ENCODE results near the gene ZNF736. TPM values are rescaled to one million over a fixed set of nuclear protein-coding genes. Genes with fewer than 3 reads are reported as not detected.

The ZNF736 gene
- total RNA-seq, 3 donors from 2014 or later, result 16.3 to 32.5 (median 28.5) TPM

GRCh38 chr7:64371116-64371515, 57.4 kb downstream of the ZNF736 start:
- intact Hi-C loops (cut with DNase I; ENCODE audit: low total_unique reads), result no loop called here
- Histone ChIP-seq H3K36me3 (no peaks in the 10 kb centered on the region), H3K27me3 (no peaks in the 10 kb centered on the region), H3K4me1 (no peaks in the 10 kb centered on the region), H3K9me3 (peaks cover 20 to 70% of the 10 kb centered on the region in 2 donors), H3K27ac (no peak overlapping the region), H3K4me3 (no peak overlapping the region)
- no peak for DNase-seq (ENCODE audit: low spot score in 2 of 2)
- TF ChIP-seq POLR2A (IDR thresholded peaks at IDR 0.05) (no peak), POLR2AphosphoS5 (IDR thresholded peaks at IDR 0.05) (no peak), CTCF (IDR thresholded peaks at IDR 0.05) (no peak)

GRCh38 chr7:64373017-64373416, 59.3 kb downstream of the ZNF736 start:
- no peak for TF ChIP-seq POLR2A (IDR thresholded peaks at IDR 0.05)
- TF ChIP-seq POLR2AphosphoS5 (IDR thresholded peaks at IDR 0.05), result no peak
- no peak for TF ChIP-seq CTCF (IDR thresholded peaks at IDR 0.05)
- H3K27ac ChIP-seq, result no peak overlapping the region
- no peaks in the 10 kb centered on the region for H3K27me3 ChIP-seq
- no peaks in the 10 kb centered on the region for H3K4me1 ChIP-seq
- H3K9me3 ChIP-seq, result peaks cover 13 to 55% of the 10 kb centered on the region in 2 donors
- H3K36me3 ChIP-seq, result no peaks in the 10 kb centered on the region
- intact Hi-C loops (cut with DNase I; ENCODE audit: low total_unique reads), result no loop called here
- H3K4me3 ChIP-seq, result no peak overlapping the region
- no peak for DNase-seq (ENCODE audit: low spot score in 2 of 2)

GRCh38 chr7:64400401-64400800, 86.6 kb downstream of the ZNF736 start:
- intact Hi-C loops (cut with DNase I; ENCODE audit: low total_unique reads), result no loop called here
- Histone ChIP-seq H3K4me3 (no peak overlapping the region), H3K9me3 (peaks cover 0 to 8% of the 10 kb centered on the region in 2 donors), H3K27me3 (no peaks in the 10 kb centered on the region), H3K27ac (no peak overlapping the region), H3K4me1 (no peaks in the 10 kb centered on the region), H3K36me3 (no peaks in the 10 kb centered on the region)
- no peak for TF ChIP-seq POLR2A (IDR thresholded peaks at IDR 0.05)
- TF ChIP-seq POLR2AphosphoS5 (IDR thresholded peaks at IDR 0.05), result no peak
- DNase-seq (ENCODE audit: low spot score in 2 of 2), result no peak

Other genes starting within 250 kb of the ZNF736 start
- gene ZNF735, start 106.8 kb upstream of the ZNF736 start, total RNA-seq, result not detected
- not detected for gene ZNF679, start 85.5 kb upstream of the ZNF736 start, total RNA-seq
- 10 to 100 TPM; 16.2 to 50.3 (median 34.1) TPM for gene ZNF680, start 249.1 kb downstream of the ZNF736 start, total RNA-seq